ACHN (cell line): ENCODE results near the gene RBM17.
"Not testable (repeated sequence)": the region's sequence is repeated elsewhere in the genome, so short reads cannot be mapped to it uniquely, and the experiment has no call there.

Experiments used
- DNase-seq: peaks from one replicate; pipeline ENCODE4 v3.0.0-alpha.2; 2015
- in situ Hi-C: cut with HindIII; loops from 2 replicates; pipeline ENCODE4 v1.10.0; 2017; ENCODE audit warnings: low sequenced_read_pairs, low pct_ligation_motif_present, low pct_unique_long_range_greater_than_20kb

RBM17 gene

GRCh38 chr10:6124666-6125065 is 35.8 kb downstream of the RBM17 start:
- no peak for DNase-seq
- in situ Hi-C loops = no loop called here

DNA sequence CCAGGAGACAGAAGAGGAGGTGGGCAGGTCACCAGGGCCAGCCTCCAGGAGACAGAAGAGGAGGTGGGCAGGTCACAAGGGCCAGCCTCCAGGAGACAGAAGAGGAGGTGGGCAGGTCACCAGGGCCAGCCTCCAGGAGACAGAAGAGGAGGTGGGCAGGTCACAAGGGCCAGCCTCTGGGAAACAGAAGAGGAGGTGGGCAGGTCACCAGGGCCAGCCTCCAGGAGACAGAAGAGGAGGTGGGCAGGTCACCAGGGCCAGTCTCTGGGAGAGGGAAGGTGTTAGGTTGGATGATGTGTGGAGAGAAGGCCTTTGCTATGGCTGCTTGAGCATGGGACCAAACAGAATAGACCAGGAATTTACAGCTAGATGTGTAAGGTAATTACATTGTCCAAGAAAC is 38.6 kb downstream of the RBM17 start:
- in situ Hi-C loops, DNase-seq: not testable (repeated sequence)

DNA sequence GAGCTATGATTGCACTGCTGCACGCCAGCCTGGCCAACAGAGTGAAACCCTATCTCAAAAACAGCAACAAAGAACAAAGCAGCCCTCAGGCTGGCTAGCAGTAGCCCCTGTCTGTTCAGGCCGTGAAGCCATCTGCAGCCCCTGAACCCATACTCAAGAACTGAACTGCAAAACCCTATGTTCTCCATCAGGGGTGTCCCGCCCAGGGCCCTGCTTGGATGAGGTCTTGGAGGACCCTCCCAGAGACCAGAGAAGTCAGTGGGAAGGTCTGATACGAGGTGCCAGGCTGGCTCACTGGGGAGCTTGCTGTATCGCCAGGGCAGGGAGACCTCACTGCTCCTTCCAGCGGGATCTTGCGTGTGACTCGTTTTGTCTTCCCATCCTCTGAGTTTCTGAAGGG is 39.3 kb downstream of the RBM17 start:
- in situ Hi-C loops = no loop called here
- DNase-seq = no peak

DNA sequence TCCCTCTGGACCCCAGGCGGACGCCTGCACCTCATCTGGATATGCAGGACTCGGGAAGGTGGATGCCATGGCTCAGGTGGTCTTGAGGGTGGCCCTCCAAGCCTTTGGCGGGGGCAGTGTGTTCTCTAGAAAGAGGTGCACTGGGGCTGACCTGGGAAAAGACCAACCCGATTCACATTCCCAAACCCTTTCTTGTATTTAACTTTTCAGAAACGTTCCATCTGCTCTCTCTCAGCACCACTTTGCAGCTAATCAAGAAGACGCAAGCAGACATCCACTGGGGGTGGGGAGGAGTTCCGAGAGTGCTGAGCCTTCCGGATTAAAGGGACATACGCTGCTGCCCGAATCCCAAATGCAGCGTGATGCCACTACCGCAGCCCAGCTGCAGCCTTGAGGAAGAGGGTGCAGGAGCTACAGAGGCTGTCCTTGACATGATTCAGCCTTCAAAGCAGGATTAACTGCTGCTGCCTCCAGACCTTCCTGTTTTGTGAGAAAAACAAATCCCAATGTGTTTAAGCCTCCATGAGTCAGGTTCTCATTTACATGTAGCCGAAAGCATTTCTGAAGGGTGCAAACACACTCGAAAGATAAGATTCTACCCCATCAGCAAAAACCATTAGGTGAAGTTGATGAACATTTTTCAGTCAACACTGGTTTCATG is 39.9 kb downstream of the RBM17 start:
- DNase-seq = no peak
- in situ Hi-C loops = no loop called here

GRCh38 chr10:6130848-6131470 is 42.1 kb downstream of the RBM17 start:
- in situ Hi-C loops = no loop called here
- no peak for DNase-seq

GRCh38 chr10:6133331-6134098 is 44.7 kb downstream of the RBM17 start:
- in situ Hi-C loops = no loop called here
- no peak for DNase-seq

GRCh38 chr10:6134099-6134823 is 45.4 kb downstream of the RBM17 start:
- in situ Hi-C loops = no loop called here
- DNase-seq = no peak

DNA sequence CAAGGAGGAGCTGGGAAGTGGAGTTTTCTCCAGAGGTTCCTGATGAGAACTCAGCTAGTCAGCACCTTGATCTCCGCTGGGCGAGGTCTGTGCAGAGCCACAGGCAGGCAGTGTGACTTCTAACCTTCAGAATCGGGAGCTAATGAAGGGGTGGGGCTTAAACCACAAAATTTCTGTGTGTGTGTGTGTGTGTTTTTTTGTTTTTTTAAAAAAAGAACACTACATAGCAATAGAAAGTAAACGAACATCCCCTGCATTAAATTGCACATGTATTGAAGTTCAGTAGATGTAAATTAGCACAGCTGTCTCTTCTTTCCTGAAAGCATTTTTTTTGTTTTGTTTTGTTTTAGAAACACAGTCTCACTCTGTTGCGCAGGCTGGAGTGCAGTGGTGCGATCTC is 46.2 kb downstream of the RBM17 start:
- DNase-seq = no peak
- in situ Hi-C loops = no loop called here

DNA sequence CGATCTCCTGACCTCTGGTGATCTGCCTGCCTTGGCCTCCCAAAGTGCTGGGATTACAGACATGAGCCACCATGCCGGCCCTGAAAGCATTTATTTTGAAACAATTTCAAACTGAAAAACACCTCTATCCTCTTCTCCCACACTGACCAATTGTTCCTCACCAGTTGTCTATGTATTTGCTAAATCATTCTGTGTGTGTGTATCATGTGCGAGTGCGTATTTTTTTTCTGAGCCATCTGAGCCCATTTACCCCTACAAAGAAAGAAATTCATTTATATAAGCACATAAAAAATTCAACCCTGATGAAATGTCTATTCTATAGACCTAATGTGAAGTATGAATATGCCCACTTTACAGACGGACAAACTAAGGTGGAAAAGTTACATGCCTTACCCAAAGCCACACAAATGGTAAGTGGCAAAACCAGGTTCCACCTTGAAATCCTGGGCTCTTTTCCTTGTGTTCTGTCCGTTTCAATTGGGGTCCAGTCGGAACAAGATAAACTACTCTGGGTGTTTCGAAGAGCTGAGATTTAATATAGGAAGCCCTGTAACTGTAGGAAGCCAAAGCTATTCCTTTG is 46.8 kb downstream of the RBM17 start:
- in situ Hi-C loops = no loop called here
- no peak for DNase-seq

- DNase-seq = peak; percentile 45
- in situ Hi-C loops = no loop called here
Measured at GRCh38 chr10:6136215-6137201, 47.7 kb downstream of the RBM17 start.

DNA sequence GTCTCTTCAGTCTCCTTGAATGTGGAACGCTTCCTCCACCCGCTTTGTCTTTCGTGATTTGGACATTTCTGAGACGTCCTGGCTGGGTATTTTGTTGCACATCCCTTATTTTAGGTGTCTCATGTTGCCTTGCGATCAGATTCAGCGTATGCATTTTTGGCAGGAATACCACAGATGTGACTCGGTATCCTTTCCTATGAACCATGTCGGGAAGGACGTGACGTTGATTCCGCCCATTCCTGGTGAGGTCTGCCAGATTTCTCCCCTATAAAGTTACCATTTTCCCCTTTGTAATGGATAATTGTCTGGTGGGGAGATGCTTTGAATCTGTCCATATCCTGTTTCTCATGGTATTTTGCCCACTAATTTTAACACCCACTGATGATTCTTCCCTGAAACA is 49.6 kb downstream of the RBM17 start:
- no peak for DNase-seq
- in situ Hi-C loops = no loop called here

DNA sequence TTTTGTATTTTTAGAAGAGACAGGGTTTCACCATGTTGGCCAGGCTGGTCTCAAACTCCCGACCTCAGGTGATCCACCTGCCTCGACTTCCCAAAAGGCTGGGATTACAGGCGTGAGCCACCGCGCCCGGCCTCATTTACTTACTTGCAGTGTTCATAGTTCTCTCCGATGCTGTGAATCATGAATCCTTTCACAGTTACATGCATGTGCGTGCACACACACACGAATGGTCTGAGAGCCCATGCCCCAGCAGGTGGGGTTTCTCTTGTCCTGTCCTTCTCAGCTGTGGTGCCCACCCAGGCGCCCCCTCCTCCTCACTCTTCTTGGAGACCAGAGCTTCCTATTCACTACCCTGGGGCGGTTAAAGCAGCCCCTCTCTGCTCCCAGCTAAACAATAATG is 50.6 kb downstream of the RBM17 start:
- no peak for DNase-seq
- in situ Hi-C loops = no loop called here

DNA sequence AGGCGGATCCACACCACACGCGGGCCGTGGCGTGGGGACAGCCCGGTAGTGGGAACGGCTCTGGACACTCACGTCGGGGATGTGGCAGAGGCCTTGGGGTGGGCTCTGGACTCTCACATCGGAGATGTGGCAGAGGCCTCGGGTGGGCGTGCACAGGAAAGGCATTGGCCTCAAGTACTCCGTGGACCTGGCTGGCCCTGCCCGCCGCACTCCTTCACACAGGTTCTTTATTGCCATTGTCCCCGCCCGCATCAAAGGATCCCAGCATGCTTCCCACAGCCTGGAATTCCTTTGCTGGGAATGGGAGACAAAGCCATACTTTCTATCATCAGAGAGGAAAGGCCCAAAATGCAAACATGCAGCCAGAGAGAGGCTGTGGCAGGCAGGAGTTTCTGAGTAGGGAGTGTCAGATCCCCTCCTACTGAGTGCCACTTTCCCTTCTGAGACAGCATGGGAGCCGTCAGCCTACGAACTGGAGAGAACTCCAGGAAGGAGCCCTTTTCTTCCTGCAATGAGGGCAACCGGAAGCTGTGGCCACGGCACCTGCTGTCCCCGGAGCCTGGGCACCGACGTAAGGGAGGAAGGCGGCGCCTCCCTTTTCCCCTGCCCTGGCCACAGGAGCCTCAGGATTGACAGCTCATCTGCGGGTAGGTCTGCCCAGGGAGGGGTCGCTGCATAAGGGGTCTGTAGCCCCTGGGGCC is 51.5 kb downstream of the RBM17 start:
- DNase-seq = peak; percentile 38
- in situ Hi-C loops = no loop called here

GRCh38 chr10:6140965-6141295 is 52.1 kb downstream of the RBM17 start:
- DNase-seq = no peak
- in situ Hi-C loops = no loop called here

- in situ Hi-C loops = no loop called here
- DNase-seq = peak; percentile 67
Measured at GRCh38 chr10:6141296-6142151, 52.7 kb downstream of the RBM17 start.

GRCh38 chr10:6142186-6142585 is 53.4 kb downstream of the RBM17 start:
- DNase-seq = peak; percentile 74
- in situ Hi-C loops = not testable (repeated sequence)

DNA sequence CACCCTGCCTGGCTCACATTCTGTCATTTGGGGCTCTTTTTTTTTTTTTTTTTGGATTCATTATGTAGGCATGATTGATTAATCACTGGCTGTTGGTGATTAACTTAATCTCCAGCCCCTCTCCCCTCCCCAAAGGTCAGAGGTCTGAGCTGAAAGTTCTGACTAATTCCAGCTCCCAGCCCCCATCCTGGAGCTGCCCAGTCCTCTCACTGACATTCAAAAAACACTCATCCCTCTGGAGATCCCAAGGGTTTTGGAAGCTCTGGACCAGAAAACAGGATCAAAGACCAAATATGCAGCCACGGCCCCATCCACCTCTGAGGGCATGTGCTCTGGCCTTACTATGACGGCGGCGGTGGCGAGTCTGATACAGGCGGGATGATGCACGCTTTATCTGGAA is 53.8 kb downstream of the RBM17 start:
- no peak for DNase-seq
- in situ Hi-C loops = no loop called here
